Measurements from ENCODE around the gene RFLNA.

RFLNA gene

DNA sequence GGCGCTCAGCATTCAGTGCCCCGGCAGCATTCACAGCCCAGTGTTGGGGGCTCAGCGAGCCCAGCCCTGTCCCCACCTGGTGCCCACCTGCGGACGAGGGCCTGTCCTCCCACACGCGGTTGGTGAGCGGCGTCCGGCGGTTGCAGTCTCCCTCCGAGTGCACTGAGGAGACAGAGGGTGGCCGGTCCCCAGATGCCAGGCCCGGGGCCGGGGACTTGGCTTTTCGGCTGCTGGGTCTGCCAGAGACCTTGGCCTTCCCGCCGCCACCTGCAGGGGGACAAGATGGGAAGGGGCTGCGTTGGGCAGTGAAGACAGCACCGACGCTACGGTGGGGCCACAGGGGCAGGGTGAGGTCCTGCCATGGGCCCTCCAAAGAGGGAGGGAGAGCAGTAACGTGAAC is 31.2 kb downstream of the RFLNA start:
- Histone ChIP-seq H3K4me1 (ENCODE audit: insufficient read depth, low read length) (no peaks in the 10 kb centered on the region), H3K9ac (ENCODE audit: low read depth, low read length) (no peak overlapping the region), H3K36me3 (ENCODE audit: insufficient read depth, low read length) (peaks cover 29% of the 10 kb centered on the region), H3K9me3 (ENCODE audit: control insufficient read depth, insufficient read depth, low read length) (peaks cover 17% of the 10 kb centered on the region)

DNA sequence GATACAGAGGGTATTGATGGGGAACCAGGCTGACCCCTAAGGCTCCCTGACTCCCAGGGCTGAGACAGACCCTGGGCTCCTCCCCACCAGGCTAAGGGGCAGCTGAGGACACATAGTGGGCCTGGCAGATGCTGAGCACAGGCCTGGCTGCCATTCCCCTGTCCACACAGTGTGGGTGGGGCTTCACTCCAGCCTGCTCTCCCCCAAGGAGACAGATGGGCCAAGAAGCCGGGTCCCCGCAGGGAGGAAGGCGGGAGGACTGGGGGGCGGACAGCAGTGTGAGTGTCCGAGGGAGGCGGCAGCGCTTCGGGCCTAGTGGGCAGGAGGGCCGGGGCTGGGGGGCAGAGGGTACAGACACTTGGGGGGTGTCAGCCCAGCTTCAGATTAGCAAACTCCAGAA is 32.0 kb downstream of the RFLNA start:
- H3K36me3 ChIP-seq (ENCODE audit: insufficient read depth, low read length), result peaks cover 29% of the 10 kb centered on the region

DNA sequence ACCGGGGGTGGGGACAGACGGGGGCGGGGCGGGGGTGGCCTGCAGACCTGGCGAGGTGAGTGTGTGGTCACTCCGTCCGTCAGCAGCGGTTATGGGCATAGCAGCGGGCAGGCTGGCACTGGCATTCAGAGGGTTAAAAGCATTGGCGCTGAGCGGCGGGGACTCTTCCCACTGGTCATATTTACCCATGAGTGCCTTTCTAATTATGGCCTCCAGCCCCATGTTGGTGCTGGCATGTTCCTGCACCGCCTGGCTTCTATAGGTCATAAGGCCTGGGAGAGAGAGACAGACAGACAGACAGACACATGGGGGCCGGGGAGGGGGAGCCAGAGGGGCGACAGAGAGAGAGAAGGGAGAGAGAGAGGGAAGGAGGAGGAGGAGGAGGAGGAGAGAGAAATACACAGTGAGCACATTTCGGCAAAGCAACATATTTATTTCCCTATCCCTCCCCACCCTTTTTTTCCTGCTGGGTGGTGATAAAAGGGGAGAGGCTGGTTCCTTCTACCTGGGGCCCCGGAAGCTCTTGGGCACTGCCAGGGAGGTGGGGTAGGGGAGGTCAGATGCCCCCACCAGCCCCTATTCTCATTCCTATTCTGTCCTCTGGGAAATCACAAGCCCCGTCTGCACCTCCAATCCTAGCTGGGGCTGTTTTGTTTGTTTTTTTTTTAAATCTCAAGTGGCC is 32.6 kb downstream of the RFLNA start:
- peaks cover 17% of the 10 kb centered on the region for H3K9me3 ChIP-seq (ENCODE audit: control insufficient read depth, insufficient read depth, low read length)
- H3K4me1 ChIP-seq (ENCODE audit: insufficient read depth, low read length), result no peaks in the 10 kb centered on the region
- no peak overlapping the region for H3K9ac ChIP-seq (ENCODE audit: low read depth, low read length)
- peaks cover 29% of the 10 kb centered on the region for H3K36me3 ChIP-seq (ENCODE audit: insufficient read depth, low read length)

More for the DNA sequence above, 32.0 kb downstream of the RFLNA start:
- Histone ChIP-seq H3K9ac (ENCODE audit: low read depth, low read length) (no peak overlapping the region), H3K9me3 (ENCODE audit: control insufficient read depth, insufficient read depth, low read length) (peaks cover 17% of the 10 kb centered on the region), H3K4me1 (ENCODE audit: insufficient read depth, low read length) (no peaks in the 10 kb centered on the region)

DNA sequence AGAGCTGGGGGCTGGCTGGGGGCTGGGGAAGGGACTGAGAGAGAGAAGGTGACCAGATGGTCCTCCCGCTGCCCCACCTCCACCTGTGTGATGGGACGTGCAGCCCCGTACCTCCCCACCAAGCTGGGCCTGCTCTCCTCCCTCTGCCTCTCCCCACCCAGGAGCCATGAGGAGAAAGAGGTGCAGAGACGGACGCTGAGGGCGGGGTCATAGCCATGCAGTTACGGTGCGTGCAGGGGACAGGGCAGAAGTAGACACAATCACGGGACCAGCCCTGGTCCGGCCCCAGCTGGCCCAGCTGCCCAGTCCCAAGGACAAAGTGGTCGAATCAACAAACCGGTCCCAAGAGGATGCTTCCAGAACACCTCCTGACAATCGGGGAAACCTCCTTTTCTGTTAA is 33.2 kb downstream of the RFLNA start:
- Histone ChIP-seq H3K9me3 (ENCODE audit: control insufficient read depth, insufficient read depth, low read length) (peaks cover 15% of the 10 kb centered on the region), H3K9ac (ENCODE audit: low read depth, low read length) (no peak overlapping the region), H3K4me1 (ENCODE audit: insufficient read depth, low read length) (no peaks in the 10 kb centered on the region), H3K36me3 (ENCODE audit: insufficient read depth, low read length) (peaks cover 29% of the 10 kb centered on the region)

DNA sequence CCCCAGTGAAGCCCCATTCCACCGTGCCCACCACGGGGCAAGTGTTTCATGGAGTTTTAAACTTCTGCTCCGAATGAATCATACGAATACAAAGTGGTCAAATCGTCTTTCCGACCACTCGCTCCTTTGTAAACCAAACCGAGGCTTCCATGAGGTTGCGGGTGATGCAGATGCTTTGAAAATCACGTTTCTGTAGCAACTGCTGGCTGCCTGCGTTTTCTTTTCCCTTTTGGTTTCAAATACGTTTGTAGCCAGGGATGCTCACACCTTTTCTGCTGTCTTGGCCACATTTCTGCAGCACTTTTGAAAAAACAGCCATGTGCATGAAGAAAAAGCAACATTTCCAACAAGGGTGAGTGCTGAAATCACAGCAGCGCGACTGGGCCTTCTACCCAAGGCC is 33.7 kb downstream of the RFLNA start:
- Histone ChIP-seq H3K4me1 (ENCODE audit: insufficient read depth, low read length) (no peaks in the 10 kb centered on the region), H3K9me3 (ENCODE audit: control insufficient read depth, insufficient read depth, low read length) (peaks cover 12% of the 10 kb centered on the region), H3K9ac (ENCODE audit: low read depth, low read length) (no peak overlapping the region), H3K36me3 (ENCODE audit: insufficient read depth, low read length) (peaks cover 26% of the 10 kb centered on the region)

DNA sequence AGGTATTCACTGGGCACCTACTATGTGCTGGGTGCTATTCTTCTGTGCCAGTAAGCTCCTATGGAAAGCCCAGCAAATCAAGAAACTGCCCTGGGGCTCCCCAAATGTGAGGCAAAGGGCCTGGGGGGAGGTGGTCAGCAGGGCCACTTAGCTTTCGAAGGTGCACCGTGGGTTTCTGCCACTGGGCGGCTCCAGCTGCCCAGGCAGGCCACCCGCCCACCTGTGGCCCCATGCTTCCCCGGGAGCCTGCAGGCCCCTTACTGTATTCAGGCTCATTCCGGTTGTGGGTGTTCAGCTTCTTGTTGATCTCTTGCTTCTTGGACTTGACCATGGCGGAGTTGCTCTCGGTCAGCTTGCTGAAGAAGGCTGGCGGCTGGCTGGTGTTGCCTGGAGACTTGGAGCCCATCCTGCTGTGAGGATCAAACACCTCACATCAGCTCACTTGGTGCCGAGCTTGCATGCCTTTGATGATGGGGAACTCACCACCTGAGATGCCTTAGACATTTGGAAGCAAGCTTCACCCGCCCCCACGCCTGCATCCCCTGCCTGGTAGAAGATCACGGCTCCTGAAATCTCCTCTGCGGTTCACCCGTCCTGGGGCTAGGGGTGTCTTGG is 37.3 kb downstream of the RFLNA start:
- H3K36me3 ChIP-seq (ENCODE audit: insufficient read depth, low read length), result peaks cover 17% of the 10 kb centered on the region
- H3K9ac ChIP-seq (ENCODE audit: low read depth, low read length), result no peak overlapping the region
- H3K4me1 ChIP-seq (ENCODE audit: insufficient read depth, low read length), result no peaks in the 10 kb centered on the region
- no peaks in the 10 kb centered on the region for H3K9me3 ChIP-seq (ENCODE audit: control insufficient read depth, insufficient read depth, low read length)

DNA sequence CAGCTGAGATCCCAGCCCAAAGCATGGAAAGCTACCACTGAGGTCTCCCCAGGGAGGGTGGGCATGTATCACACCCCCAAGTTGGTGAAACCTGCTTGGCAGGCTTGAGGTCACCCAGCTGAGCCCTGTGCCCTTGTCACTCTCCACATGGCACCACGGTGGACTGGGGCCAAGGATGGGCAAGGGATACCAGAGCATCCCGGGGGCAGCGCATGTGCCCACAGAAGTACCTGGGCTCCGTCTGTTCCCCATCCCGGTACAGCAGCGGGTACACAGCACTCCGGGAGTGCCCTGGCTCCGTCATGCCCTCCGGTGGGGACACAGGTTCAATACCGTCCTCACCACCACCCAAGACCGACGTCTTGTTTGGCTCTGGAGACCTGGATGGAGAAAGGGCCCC is 38.0 kb downstream of the RFLNA start:
- H3K36me3 ChIP-seq (ENCODE audit: insufficient read depth, low read length), result peaks cover 21% of the 10 kb centered on the region
- H3K4me1 ChIP-seq (ENCODE audit: insufficient read depth, low read length), result no peaks in the 10 kb centered on the region
- no peak overlapping the region for H3K9ac ChIP-seq (ENCODE audit: low read depth, low read length)

DNA sequence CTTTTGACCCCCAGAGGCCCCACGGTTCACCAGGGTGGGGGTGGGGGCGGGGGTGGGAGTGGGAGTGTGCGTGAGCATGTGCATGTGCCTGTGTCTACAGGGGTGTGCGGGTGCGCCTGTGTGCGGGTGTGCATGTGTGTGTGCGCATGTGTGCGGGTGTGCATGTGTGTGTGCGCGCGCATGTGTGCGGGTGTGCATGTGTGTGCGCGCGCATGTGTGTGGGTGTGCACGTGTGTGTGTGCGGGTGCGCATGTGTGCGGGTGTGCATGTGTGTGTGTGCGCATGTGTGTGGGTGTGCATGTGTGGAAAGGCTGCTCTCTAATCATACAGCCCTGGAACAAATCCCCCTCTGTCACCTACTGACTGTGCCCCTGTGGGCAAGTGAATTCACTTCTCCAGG is 38.8 kb downstream of the RFLNA start:
- Histone ChIP-seq H3K36me3 (ENCODE audit: insufficient read depth, low read length) (peaks cover 18% of the 10 kb centered on the region), H3K4me1 (ENCODE audit: insufficient read depth, low read length) (no peaks in the 10 kb centered on the region), H3K9ac (ENCODE audit: low read depth, low read length) (no peak overlapping the region), H3K9me3 (ENCODE audit: control insufficient read depth, insufficient read depth, low read length) (no peaks in the 10 kb centered on the region)

More for the DNA sequence above, 38.0 kb downstream of the RFLNA start:
- H3K9me3 ChIP-seq (ENCODE audit: control insufficient read depth, insufficient read depth, low read length), result no peaks in the 10 kb centered on the region

DNA sequence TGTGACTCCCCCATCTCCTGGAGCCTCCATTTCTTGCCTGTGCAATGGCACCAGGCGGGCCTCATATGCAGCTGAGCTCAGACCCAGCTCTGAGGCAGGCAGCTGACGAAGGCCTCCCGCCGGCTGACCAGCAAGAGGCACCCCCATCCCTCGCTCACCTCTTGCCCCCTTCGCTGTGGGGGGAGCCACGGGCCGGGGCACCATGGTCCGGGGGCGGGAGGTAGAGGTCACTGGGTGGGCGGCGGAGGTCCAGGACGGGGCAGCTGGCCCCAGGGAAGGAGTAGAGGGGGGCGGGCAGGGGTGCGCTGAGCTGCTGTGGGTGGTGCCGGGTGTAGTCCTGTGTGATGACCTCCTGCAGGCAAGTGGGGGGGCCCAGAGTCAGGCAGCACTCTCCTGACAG is 39.4 kb downstream of the RFLNA start:
- no peaks in the 10 kb centered on the region for H3K4me1 ChIP-seq (ENCODE audit: insufficient read depth, low read length)
- peaks cover 15% of the 10 kb centered on the region for H3K36me3 ChIP-seq (ENCODE audit: insufficient read depth, low read length)
- no peak overlapping the region for H3K9ac ChIP-seq (ENCODE audit: low read depth, low read length)
- no peaks in the 10 kb centered on the region for H3K9me3 ChIP-seq (ENCODE audit: control insufficient read depth, insufficient read depth, low read length)

DNA sequence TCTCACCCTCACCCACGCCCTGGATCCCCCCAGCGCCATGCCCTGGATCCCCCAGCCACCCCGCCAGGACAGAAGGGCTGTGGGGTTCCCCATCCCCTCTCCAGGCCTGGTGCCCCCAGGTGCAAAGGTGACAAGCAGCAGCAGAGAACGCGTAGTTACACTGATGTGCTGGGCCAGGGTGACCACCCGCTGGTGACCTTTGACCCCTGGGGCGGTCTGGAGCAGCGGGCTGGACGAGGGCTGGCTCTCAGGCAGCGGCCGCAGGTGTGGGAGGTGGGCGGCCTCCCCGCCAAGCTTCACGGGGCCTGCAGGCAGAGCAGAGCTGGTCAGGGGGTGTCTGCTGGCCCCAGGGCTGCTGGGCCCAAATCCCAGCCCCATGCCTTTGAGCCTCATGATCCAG is 40.1 kb downstream of the RFLNA start:
- Histone ChIP-seq H3K36me3 (ENCODE audit: insufficient read depth, low read length) (peaks cover 15% of the 10 kb centered on the region), H3K9me3 (ENCODE audit: control insufficient read depth, insufficient read depth, low read length) (no peaks in the 10 kb centered on the region)

DNA sequence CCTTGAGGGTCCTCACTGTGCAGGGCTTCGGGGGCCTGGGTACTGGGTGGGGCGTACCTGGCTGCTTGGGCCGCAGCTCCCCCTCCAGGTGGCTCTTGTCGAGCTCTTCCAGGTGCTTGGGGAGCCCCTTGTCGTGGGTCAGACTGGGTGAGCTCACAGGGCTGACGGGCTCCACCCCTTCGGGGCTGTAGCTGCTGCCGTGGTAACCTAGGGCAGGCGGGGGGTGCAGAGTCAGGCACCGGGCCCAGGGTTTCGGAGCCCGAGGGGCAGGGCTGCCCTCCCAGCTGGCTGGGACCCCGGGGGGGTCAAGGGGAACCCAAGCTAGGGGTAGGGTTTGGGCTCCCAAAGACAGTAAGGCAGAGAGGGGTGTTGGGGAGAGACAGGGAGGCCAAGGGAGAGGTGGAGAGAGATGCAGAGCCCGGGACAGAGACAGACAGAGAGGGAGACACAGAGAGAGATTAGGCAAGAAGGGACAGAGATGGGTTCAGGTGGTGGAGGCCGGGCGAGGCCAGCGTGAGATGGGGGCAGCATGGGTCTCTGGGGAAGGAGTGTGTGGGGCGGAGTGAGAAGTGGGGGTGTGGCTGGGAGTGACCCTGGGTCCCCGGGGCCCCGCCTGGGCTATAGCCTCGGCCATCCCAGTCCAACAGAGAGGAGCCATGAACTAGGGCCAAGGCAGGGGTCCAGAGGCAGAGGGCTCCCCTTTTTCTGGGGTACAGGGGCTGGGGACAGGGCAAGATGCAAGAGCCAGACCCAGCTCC is 40.7 kb downstream of the RFLNA start:
- no peaks in the 10 kb centered on the region for H3K9me3 ChIP-seq (ENCODE audit: control insufficient read depth, insufficient read depth, low read length)
- H3K4me1 ChIP-seq (ENCODE audit: insufficient read depth, low read length), result no peaks in the 10 kb centered on the region
- peaks cover 15% of the 10 kb centered on the region for H3K36me3 ChIP-seq (ENCODE audit: insufficient read depth, low read length)
- H3K9ac ChIP-seq (ENCODE audit: low read depth, low read length), result no peak overlapping the region

More for the DNA sequence above, 40.1 kb downstream of the RFLNA start:
- H3K9ac ChIP-seq (ENCODE audit: low read depth, low read length), result no peak overlapping the region
- H3K4me1 ChIP-seq (ENCODE audit: insufficient read depth, low read length), result no peaks in the 10 kb centered on the region

DNA sequence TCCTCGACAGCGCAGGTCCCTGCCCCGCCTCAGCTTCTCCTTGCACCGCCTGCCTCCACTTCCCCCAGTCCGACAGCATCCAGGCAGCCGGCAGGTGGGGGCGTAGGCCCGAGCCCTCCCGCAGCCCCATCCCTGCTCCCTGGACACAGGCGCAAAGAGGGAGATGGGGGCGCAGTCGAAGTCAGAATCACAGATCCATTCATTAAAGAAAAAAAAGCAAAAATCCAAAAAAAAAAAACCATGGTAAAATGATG is 41.2 kb downstream of the RFLNA start:
- Histone ChIP-seq H3K36me3 (ENCODE audit: insufficient read depth, low read length) (peaks cover 15% of the 10 kb centered on the region), H3K9ac (ENCODE audit: low read depth, low read length) (no peak overlapping the region), H3K9me3 (ENCODE audit: control insufficient read depth, insufficient read depth, low read length) (no peaks in the 10 kb centered on the region), H3K4me1 (ENCODE audit: insufficient read depth, low read length) (no peaks in the 10 kb centered on the region)

DNA sequence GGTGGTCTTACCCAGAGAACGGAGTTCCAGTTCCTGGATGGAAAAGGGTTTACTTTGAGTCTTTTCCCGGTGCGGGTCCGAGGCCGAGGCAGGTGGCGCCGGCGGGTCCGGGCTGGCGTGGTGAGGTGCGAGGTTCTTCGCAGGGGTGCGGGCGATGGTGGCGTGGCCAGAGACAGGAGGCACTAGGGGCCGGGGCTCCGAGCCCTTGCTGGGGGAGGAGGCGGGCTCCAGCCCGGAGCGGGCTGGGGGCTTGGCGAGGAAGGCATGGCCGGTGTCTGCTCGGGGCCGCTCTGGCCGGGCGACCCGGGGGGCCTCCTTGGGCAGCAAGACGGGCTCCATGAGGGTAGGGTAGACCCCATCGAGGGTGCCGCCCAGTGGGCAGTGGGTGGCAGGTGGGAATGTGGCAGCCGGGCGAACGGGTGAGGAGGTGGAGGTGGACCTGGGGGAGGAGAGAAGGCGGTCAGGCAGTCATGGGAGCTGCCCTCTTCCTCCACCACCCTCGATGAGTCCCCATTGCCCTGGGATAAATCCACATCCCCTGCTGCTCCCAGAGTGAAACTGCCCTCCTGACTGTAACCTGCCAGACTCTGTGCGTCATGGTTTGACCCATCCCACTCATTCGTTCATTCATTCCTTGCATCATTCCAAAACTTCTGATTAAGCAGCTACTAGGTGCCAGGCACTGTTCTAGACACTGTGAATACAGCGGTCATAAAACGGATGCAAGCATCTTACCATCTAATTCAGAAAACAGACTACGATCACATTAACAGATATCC is 42.0 kb downstream of the RFLNA start:
- H3K4me1 ChIP-seq (ENCODE audit: insufficient read depth, low read length), result no peaks in the 10 kb centered on the region
- H3K36me3 ChIP-seq (ENCODE audit: insufficient read depth, low read length), result peaks cover 15% of the 10 kb centered on the region
- H3K9me3 ChIP-seq (ENCODE audit: control insufficient read depth, insufficient read depth, low read length), result no peaks in the 10 kb centered on the region
- no peak overlapping the region for H3K9ac ChIP-seq (ENCODE audit: low read depth, low read length)

DNA sequence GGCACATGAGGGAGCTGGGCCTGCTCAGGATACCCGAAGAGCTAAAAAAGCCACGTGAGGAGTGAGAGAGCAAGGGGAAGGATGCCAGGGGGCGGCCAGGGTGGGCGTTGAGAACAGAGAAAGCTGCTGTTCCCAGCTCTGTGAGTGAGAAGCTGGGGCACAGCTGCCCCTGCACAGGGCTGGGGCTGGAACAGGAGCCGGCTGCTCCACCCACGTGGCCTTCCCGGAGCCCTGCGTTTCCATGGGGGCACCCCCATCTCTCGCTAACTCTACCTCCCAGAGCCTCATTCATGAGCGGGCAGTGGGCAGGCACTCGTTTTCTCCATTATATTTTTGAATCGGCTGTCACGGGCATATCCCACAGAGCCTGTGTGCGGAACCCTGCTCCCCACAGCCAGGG is 42.7 kb downstream of the RFLNA start:
- H3K4me1 ChIP-seq (ENCODE audit: insufficient read depth, low read length), result no peaks in the 10 kb centered on the region
- peaks cover 15% of the 10 kb centered on the region for H3K36me3 ChIP-seq (ENCODE audit: insufficient read depth, low read length)
- H3K9ac ChIP-seq (ENCODE audit: low read depth, low read length), result no peak overlapping the region
- H3K9me3 ChIP-seq (ENCODE audit: control insufficient read depth, insufficient read depth, low read length), result no peaks in the 10 kb centered on the region
